Osteocyte (in vitro differentiated cells): ENCODE results near the gene HOXB8. TPM values are rescaled to one million over a fixed set of nuclear protein-coding genes. Genes with fewer than 3 reads are reported as not detected.

ENCODE experiments used
- DNase-seq: peaks from one replicate; pipeline ENCODE4 v3.0.0; 2021; ENCODE audit warnings: mixed read lengths; ENCODE audit not compliant: unreplicated experiment; ENCODE audit errors: extremely low spot score
- H3K27ac Mint-ChIP-seq: one replicate; pipeline ENCODE4 v1.8.0; 2021; ENCODE audit warnings: mild to moderate bottlenecking, mixed read lengths; ENCODE audit not compliant: unreplicated experiment
- H3K27me3 Mint-ChIP-seq: one replicate; pipeline ENCODE4 v1.8.0; 2021; ENCODE audit warnings: mixed read lengths; ENCODE audit not compliant: unreplicated experiment
- H3K36me3 Mint-ChIP-seq: one replicate; pipeline ENCODE4 v1.8.0; 2021; ENCODE audit warnings: mixed read lengths; ENCODE audit not compliant: unreplicated experiment
- H3K4me1 Mint-ChIP-seq: one replicate; pipeline ENCODE4 v1.8.0; 2021; ENCODE audit warnings: mixed read lengths; ENCODE audit not compliant: unreplicated experiment
- H3K4me3 Mint-ChIP-seq: one replicate; pipeline ENCODE4 v1.8.0; 2021; ENCODE audit warnings: mild to moderate bottlenecking, moderate library complexity, mixed read lengths; ENCODE audit not compliant: unreplicated experiment
- H3K9me3 Mint-ChIP-seq: one replicate; pipeline ENCODE4 v1.8.0; 2021; ENCODE audit warnings: mixed read lengths; ENCODE audit not compliant: unreplicated experiment
- total RNA-seq: library from RNA; stranded (reverse); gene quantifications from 2 replicates; pipeline ENCODE4 v1.2.1, GENCODE V29; 2021
- TF ChIP-seq, protein P1 (sequence below): fragments of 200-600 bp; sonication (generic); IDR thresholded peaks from 2 replicates; pipeline ENCODE4 v1.5.0; 2021; ENCODE audit warnings: antibody characterized with exemption, mild to moderate bottlenecking, moderate library complexity

Gene HOXB8
- total RNA-seq, 1 donor from 2014 or later = not detected

- Mint-ChIP-seq H3K27me3 (peaks cover 91% of the 10 kb centered on the region), H3K9me3 (no peaks in the 10 kb centered on the region), H3K4me1 (peaks cover 27% of the 10 kb centered on the region), H3K27ac (no peak overlapping the region), H3K4me3 (no peak overlapping the region), H3K36me3 (no peaks in the 10 kb centered on the region)
- TF ChIP-seq, protein P1, sequence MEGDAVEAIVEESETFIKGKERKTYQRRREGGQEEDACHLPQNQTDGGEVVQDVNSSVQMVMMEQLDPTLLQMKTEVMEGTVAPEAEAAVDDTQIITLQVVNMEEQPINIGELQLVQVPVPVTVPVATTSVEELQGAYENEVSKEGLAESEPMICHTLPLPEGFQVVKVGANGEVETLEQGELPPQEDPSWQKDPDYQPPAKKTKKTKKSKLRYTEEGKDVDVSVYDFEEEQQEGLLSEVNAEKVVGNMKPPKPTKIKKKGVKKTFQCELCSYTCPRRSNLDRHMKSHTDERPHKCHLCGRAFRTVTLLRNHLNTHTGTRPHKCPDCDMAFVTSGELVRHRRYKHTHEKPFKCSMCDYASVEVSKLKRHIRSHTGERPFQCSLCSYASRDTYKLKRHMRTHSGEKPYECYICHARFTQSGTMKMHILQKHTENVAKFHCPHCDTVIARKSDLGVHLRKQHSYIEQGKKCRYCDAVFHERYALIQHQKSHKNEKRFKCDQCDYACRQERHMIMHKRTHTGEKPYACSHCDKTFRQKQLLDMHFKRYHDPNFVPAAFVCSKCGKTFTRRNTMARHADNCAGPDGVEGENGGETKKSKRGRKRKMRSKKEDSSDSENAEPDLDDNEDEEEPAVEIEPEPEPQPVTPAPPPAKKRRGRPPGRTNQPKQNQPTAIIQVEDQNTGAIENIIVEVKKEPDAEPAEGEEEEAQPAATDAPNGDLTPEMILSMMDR = no peak
- no peak for DNase-seq
Measured at GRCh38 chr17:48617471-48618255, 2.6 kb upstream of the HOXB8 start.

- H3K4me1 Mint-ChIP-seq = peaks cover 31% of the 10 kb centered on the region
- DNase-seq = no peak
- no peak overlapping the region for H3K27ac Mint-ChIP-seq
- H3K9me3 Mint-ChIP-seq = no peaks in the 10 kb centered on the region
- TF ChIP-seq, protein P1 = no peak
- H3K4me3 Mint-ChIP-seq = no peak overlapping the region
- no peaks in the 10 kb centered on the region for H3K36me3 Mint-ChIP-seq
- H3K27me3 Mint-ChIP-seq = peaks cover 88% of the 10 kb centered on the region
Measured at GRCh38 chr17:48616717-48617470, 1.8 kb upstream of the HOXB8 start.

- Mint-ChIP-seq H3K36me3 (no peaks in the 10 kb centered on the region), H3K4me1 (peaks cover 31% of the 10 kb centered on the region), H3K4me3 (no peak overlapping the region), H3K27ac (no peak overlapping the region), H3K27me3 (peaks cover 88% of the 10 kb centered on the region), H3K9me3 (no peaks in the 10 kb centered on the region)
- no peak for DNase-seq
- TF ChIP-seq, protein P1 = no peak
Measured at GRCh38 chr17:48615963-48616716, 1.0 kb upstream of the HOXB8 start.

GRCh38 chr17:48613862-48614694 lies 1.0 kb downstream of the HOXB8 start:
- Mint-ChIP-seq H3K4me3 (no peak overlapping the region), H3K9me3 (no peaks in the 10 kb centered on the region), H3K36me3 (no peaks in the 10 kb centered on the region), H3K4me1 (peaks cover 32% of the 10 kb centered on the region), H3K27ac (no peak overlapping the region), H3K27me3 (peaks cover 84% of the 10 kb centered on the region)
- no peak for DNase-seq
- TF ChIP-seq, protein P1 = no peak
